ENCODE results near the gene DESI2. TPM values are rescaled to one million over a fixed set of nuclear protein-coding genes. Genes with fewer than 3 reads are reported as not detected.

The DESI2 gene
- total and polyA plus RNA-seq, 2 of the 8 experiments (the other 6 are each of a cell fraction or from before 2014, with no cell fraction given): 54.0 to 110 TPM

DNA sequence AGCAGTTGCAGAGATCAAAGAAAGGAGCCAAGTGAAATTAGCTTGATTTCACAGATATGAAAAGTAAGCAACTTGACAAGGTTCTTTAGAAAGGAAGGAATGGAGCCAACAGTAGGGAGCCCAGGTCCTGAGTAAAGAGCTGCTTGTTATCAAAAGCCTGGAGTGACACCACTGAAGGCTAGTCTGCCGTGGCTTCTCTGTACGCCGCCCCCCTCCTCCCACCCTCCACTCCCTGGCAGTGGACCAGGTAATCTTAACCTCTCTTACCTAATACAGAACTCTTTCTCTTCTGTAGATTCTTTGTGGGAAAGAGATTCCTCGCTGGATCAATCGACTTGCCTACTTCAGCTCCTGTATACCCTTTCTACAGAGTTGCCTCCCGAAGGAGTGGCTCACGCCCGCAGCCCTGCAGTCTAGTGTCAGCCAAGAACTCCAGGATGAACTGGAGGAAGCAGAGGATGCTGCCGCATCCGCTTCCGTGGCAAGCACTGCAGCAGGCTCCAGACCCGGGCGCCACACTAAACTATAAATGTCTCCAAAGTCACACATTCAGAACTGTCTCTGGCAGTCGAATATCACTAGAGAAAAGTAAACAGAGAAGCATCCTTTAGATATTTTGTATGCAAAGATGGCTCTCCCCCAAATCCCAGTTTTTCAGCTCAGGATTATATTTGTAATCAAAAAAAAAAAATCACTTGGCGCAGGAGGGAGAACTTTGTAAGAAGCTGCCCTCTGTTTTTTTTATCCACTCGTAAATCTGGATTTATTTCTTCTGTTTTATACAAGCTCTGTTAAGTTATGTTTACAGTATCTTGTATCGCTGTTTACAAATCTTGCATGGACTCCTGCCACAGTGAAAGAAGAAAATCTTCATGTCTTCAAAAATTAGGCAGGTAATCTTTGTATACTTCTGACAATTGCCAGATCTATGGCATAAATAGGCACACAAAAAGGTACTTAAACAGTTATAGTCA is 52.6 kb downstream of the DESI2 start:
- no peaks in the 10 kb centered on the region for H3K79me1 ChIP-seq (ENCODE audit: low read depth, low read length)
- H2BK120ac ChIP-seq (replicated peaks; ENCODE audit: low read depth, low read length): no peak overlapping the region
- H3K56ac ChIP-seq (replicated peaks; ENCODE audit: insufficient read length, low read depth, low read length): no peak overlapping the region
- no peak overlapping the region for H2BK5ac ChIP-seq (ENCODE audit: low read depth, low read length)
- no peak overlapping the region for H3K18ac ChIP-seq (ENCODE audit: extremely low read depth, low read length)
- no peak for FAIRE-seq
- H2BK12ac ChIP-seq (ENCODE audit: low read depth, low read length): no peak overlapping the region
- H3K4ac ChIP-seq (replicated peaks; ENCODE audit: insufficient read length, low read depth, low read length): no peak overlapping the region
- H3K4me3 ChIP-seq (ENCODE audit: extremely low read depth in 1 of 4, insufficient read depth in 2 of 4, low read depth in 3 of 4, low read length in 4 of 4): no peak overlapping the region
- no peak overlapping the region for H2BK15ac ChIP-seq (ENCODE audit: low read length)
- H3K9me3 ChIP-seq (ENCODE audit: insufficient read depth in 2 of 2, low read depth in 1 of 2, low read length in 1 of 2): no peaks in the 10 kb centered on the region
- H3K4me1 ChIP-seq (replicated peaks in 1 of 4; ENCODE audit: control insufficient read depth in 3 of 4, insufficient read depth in 4 of 4, low read length in 3 of 4): no peaks in the 10 kb centered on the region; a peak in 1 of 7 replicates
- H2AFZ ChIP-seq (ENCODE audit: low read length): no peak overlapping the region
- no peak overlapping the region for H3K27ac ChIP-seq (ENCODE audit: low read depth, low read length)
- POLR2A ChIA-PET (ENCODE audit: partially characterized antibody): interaction anchor here (0.8 to 1.6 kb wide), 2 partner anchors 9 to 19 kb away, joined by 5 to 6 read pairs; no protein-coding TSS in a partner anchor
- H2BK20ac ChIP-seq (ENCODE audit: low read length): no peak overlapping the region
- H2AK5ac ChIP-seq (ENCODE audit: low read depth, low read length): no peak overlapping the region
- no peak overlapping the region for H4K5ac ChIP-seq (ENCODE audit: insufficient read length, low read depth, low read length)
- peaks cover 3 to 37% (median 12%) of the 10 kb centered on the region in 4 experiments; a peak in 5 of 8 replicates for H3K36me3 ChIP-seq (ENCODE audit: control insufficient read depth in 2 of 4, insufficient read depth in 4 of 4, low read length in 3 of 4)
- no peak overlapping the region for H4K8ac ChIP-seq (ENCODE audit: extremely low read depth, insufficient read depth, low read length)
- H3K14ac ChIP-seq (ENCODE audit: insufficient read length): no peak overlapping the region
- no peak for DNase-seq (ENCODE audit: low read depth in 1 of 2, low spot score in 2 of 2)
- no peak overlapping the region for H3K4me2 ChIP-seq (ENCODE audit: insufficient read depth in 1 of 2, low read depth in 2 of 2, low read length in 2 of 2)
- H4K91ac ChIP-seq (replicated peaks; ENCODE audit: insufficient read length, low read length): no peak overlapping the region
- TF ChIP-seq ASH2L (IDR thresholded peaks at IDR 0.05; ENCODE audit: low read length) (no peak), RXRA (IDR thresholded peaks at IDR 0.05; ENCODE audit: insufficient read depth, low read depth, low read length) (no peak), SP4 (IDR thresholded peaks at IDR 0.05; ENCODE audit: low read length) (no peak), BRCA1 (IDR thresholded peaks at IDR 0.05; ENCODE audit: low read depth, low read length) (no peak), PHF8 (conservative IDR thresholded peaks at IDR 0.05; ENCODE audit: low read depth, low read length) (no peak), CBX8 (IDR thresholded peaks at IDR 0.05; ENCODE audit: borderline replicate concordance, low read depth, low read length) (no peak), CTBP2 (IDR thresholded peaks at IDR 0.05; ENCODE audit: borderline replicate concordance, insufficient read depth, insufficient read length, low read length) (no peak), RFX5 (IDR thresholded peaks at IDR 0.05; ENCODE audit: borderline replicate concordance, low read depth, low read length) (no peak), SP1 (IDR thresholded peaks at IDR 0.05; ENCODE audit: low read depth, low read length) (no peak), SIN3A (conservative IDR thresholded peaks at IDR 0.05 in 1 of 2, IDR thresholded peaks at IDR 0.05 in 1 of 2; ENCODE audit: low read depth in 1 of 2, low read length in 2 of 2) (no peak)
- no peaks in the 10 kb centered on the region for H3K23me2 ChIP-seq (ENCODE audit: low read depth, low read length)
- H3K79me2 ChIP-seq (ENCODE audit: control insufficient read depth in 1 of 2, insufficient read depth in 2 of 2, low read length in 2 of 2): no peaks in the 10 kb centered on the region
- peaks cover 0 to 2% of the 10 kb centered on the region in 2 experiments for H4K20me1 ChIP-seq (replicated peaks in 1 of 2; ENCODE audit: control insufficient read depth in 1 of 2, insufficient read depth in 2 of 2, low read length in 2 of 2)
- H3K27me3 ChIP-seq (replicated peaks in 1 of 4; ENCODE audit: control insufficient read depth in 3 of 4, extremely low read depth in 1 of 4, insufficient read depth in 3 of 4, low read length in 3 of 4): no peaks in the 10 kb centered on the region
- no peak overlapping the region for H3K23ac ChIP-seq (ENCODE audit: insufficient read length)
- WGBS, 2 experiments (ENCODE audit: extremely low coverage in 1 of 2, insufficient coverage in 1 of 2, insufficient read length in 1 of 2, insufficient replicate concordance in 2 of 2, low coverage in 1 of 2, low lambda C conversion rate in 2 of 2, missing lambda C conversion rate in 1 of 2): 93% methylated on average over 17 of the region's 17 CpGs; no CpG with 5 or more reads in 1 of the 2 experiments
- CTCF ChIA-PET (ENCODE audit: partially characterized antibody): interaction anchor here (0.6 kb wide), 1 partner anchor 71 kb away, joined by 3 read pairs; no protein-coding TSS in a partner anchor
- no peak overlapping the region for H3K9ac ChIP-seq (replicated peaks in 1 of 4; ENCODE audit: extremely low read depth in 1 of 4, low read depth in 3 of 4, low read length in 3 of 4)

All from H1 (cell line).